ENCODE results near the gene CRISPLD2. TPM values are rescaled to one million over a fixed set of nuclear protein-coding genes. Genes with fewer than 3 reads are reported as not detected.

CRISPLD2 gene
- total and polyA plus RNA-seq, 2 donors (not counting 1 experiment from before 2014, with no cell fraction given) = 37.0 to 96.2 TPM

GRCh38 chr16:84913315-84913714, 93.5 kb downstream of the CRISPLD2 start:
- H3K9ac ChIP-seq (ENCODE audit: insufficient read depth, low read length) = no peak overlapping the region
- TF ChIP-seq EZH2 (IDR thresholded peaks at IDR 0.05; ENCODE audit: low read length, missing control alignments) (no peak), CTCF (conservative IDR thresholded peaks at IDR 0.05 in 1 of 2, IDR thresholded peaks at IDR 0.05 in 1 of 2; ENCODE audit: low read depth in 1 of 2, low read length in 2 of 2) (no peak)
- H3K27me3 ChIP-seq (ENCODE audit: control insufficient read depth, insufficient read depth, low read length) = peaks cover 13% of the 10 kb centered on the region
- no peak for DNase-seq (ENCODE audit: low read depth in 2 of 2)
- no peak overlapping the region for H3K27ac ChIP-seq (ENCODE audit: insufficient read depth, low read length)
- no peaks in the 10 kb centered on the region for H3K79me2 ChIP-seq (ENCODE audit: control insufficient read depth, insufficient read depth, low read length)
- no peaks in the 10 kb centered on the region for H4K20me1 ChIP-seq (ENCODE audit: control insufficient read depth, extremely low read depth, insufficient read depth, low read length)
- H2AFZ ChIP-seq (ENCODE audit: low read length) = no peak overlapping the region
- no peak overlapping the region for H3K4me2 ChIP-seq (ENCODE audit: extremely low read depth, insufficient read depth, low read length)
- H3K4me3 ChIP-seq (replicated peaks in 1 of 4; ENCODE audit: control extremely low read depth in 1 of 4, insufficient read depth in 1 of 4, low read depth in 3 of 4, low read length in 4 of 4) = no peak overlapping the region
- H3K4me1 ChIP-seq (ENCODE audit: control insufficient read depth, extremely low read depth, insufficient read depth, low read length) = no peaks in the 10 kb centered on the region
- H3K36me3 ChIP-seq (ENCODE audit: control insufficient read depth, insufficient read depth, low read length) = no peaks in the 10 kb centered on the region
- H3K9me3 ChIP-seq (ENCODE audit: control insufficient read depth, insufficient read depth, low read depth, low read length) = no peaks in the 10 kb centered on the region

- Histone ChIP-seq H2AFZ (ENCODE audit: low read length) (no peak overlapping the region), H3K36me3 (ENCODE audit: control insufficient read depth, insufficient read depth, low read length) (no peaks in the 10 kb centered on the region), H3K9me3 (ENCODE audit: control insufficient read depth, insufficient read depth, low read depth, low read length) (no peaks in the 10 kb centered on the region), H4K20me1 (ENCODE audit: control insufficient read depth, extremely low read depth, insufficient read depth, low read length) (no peaks in the 10 kb centered on the region), H3K4me1 (ENCODE audit: control insufficient read depth, extremely low read depth, insufficient read depth, low read length) (no peaks in the 10 kb centered on the region), H3K27ac (ENCODE audit: insufficient read depth, low read length) (no peak overlapping the region), H3K27me3 (ENCODE audit: control insufficient read depth, insufficient read depth, low read length) (peaks cover 13% of the 10 kb centered on the region), H3K79me2 (ENCODE audit: control insufficient read depth, insufficient read depth, low read length) (no peaks in the 10 kb centered on the region), H3K9ac (ENCODE audit: insufficient read depth, low read length) (no peak overlapping the region), H3K4me3 (replicated peaks in 1 of 4; ENCODE audit: control extremely low read depth in 1 of 4, insufficient read depth in 1 of 4, low read depth in 3 of 4, low read length in 4 of 4) (no peak overlapping the region), H3K4me2 (ENCODE audit: extremely low read depth, insufficient read depth, low read length) (no peak overlapping the region)
- no peak for DNase-seq (ENCODE audit: low read depth in 2 of 2)
- TF ChIP-seq EZH2 (IDR thresholded peaks at IDR 0.05; ENCODE audit: low read length, missing control alignments) (no peak), CTCF (conservative IDR thresholded peaks at IDR 0.05 in 1 of 2, IDR thresholded peaks at IDR 0.05 in 1 of 2; ENCODE audit: low read depth in 1 of 2, low read length in 2 of 2) (no peak)
These were observed 94.5 kb downstream of the CRISPLD2 start for GRCh38 chr16:84914273-84914672.

GRCh38 chr16:84916178-84916577, 96.4 kb downstream of the CRISPLD2 start:
- no peak overlapping the region for H3K27ac ChIP-seq (ENCODE audit: insufficient read depth, low read length)
- no peaks in the 10 kb centered on the region for H3K79me2 ChIP-seq (ENCODE audit: control insufficient read depth, insufficient read depth, low read length)
- no peak for TF ChIP-seq EZH2 (IDR thresholded peaks at IDR 0.05; ENCODE audit: low read length, missing control alignments)
- TF ChIP-seq CTCF (conservative IDR thresholded peaks at IDR 0.05 in 1 of 2, IDR thresholded peaks at IDR 0.05 in 1 of 2; ENCODE audit: low read depth in 1 of 2, low read length in 2 of 2) = no peak
- no peak overlapping the region for H3K4me3 ChIP-seq (replicated peaks in 1 of 4; ENCODE audit: control extremely low read depth in 1 of 4, insufficient read depth in 1 of 4, low read depth in 3 of 4, low read length in 4 of 4)
- no peaks in the 10 kb centered on the region for H4K20me1 ChIP-seq (ENCODE audit: control insufficient read depth, extremely low read depth, insufficient read depth, low read length)
- no peak overlapping the region for H2AFZ ChIP-seq (ENCODE audit: low read length)
- peaks cover 13% of the 10 kb centered on the region for H3K27me3 ChIP-seq (ENCODE audit: control insufficient read depth, insufficient read depth, low read length)
- H3K9ac ChIP-seq (ENCODE audit: insufficient read depth, low read length) = no peak overlapping the region
- H3K36me3 ChIP-seq (ENCODE audit: control insufficient read depth, insufficient read depth, low read length) = no peaks in the 10 kb centered on the region
- no peak overlapping the region for H3K4me2 ChIP-seq (ENCODE audit: extremely low read depth, insufficient read depth, low read length)
- H3K4me1 ChIP-seq (ENCODE audit: control insufficient read depth, extremely low read depth, insufficient read depth, low read length) = no peaks in the 10 kb centered on the region
- H3K9me3 ChIP-seq (ENCODE audit: control insufficient read depth, insufficient read depth, low read depth, low read length) = no peaks in the 10 kb centered on the region
- no peak for DNase-seq (ENCODE audit: low read depth in 2 of 2)
